Endothelial cell of umbilical vein (primary cell): ENCODE results near the gene PLEKHO1.

Experiments
- EZH2 ChIP-seq: IDR thresholded peaks from 2 replicates; pipeline ENCODE4 v1.6.1; 2012; ENCODE audit warnings: borderline replicate concordance, low read depth, mild to moderate bottlenecking, moderate library complexity, low read length, inconsistent platforms; ENCODE audit not compliant: severe bottlenecking
- TF ChIP-seq, protein P1 (sequence below), 2 donors: IDR thresholded peaks; 1 replicate in 1 of 2; 2 replicates in 1 of 2; pipeline ENCODE4 v1.5.1; 2011; ENCODE audit warnings: low read length in 2 of 2, mild to moderate bottlenecking in 2 of 2, moderate library complexity in 2 of 2, control low read depth in 1 of 2, inconsistent platforms in 1 of 2, low read depth in 1 of 2; ENCODE audit not compliant: insufficient read depth in 1 of 2; ENCODE audit errors: extremely low read depth in 1 of 2

- no peak for TF ChIP-seq EZH2
- TF ChIP-seq, protein P1, sequence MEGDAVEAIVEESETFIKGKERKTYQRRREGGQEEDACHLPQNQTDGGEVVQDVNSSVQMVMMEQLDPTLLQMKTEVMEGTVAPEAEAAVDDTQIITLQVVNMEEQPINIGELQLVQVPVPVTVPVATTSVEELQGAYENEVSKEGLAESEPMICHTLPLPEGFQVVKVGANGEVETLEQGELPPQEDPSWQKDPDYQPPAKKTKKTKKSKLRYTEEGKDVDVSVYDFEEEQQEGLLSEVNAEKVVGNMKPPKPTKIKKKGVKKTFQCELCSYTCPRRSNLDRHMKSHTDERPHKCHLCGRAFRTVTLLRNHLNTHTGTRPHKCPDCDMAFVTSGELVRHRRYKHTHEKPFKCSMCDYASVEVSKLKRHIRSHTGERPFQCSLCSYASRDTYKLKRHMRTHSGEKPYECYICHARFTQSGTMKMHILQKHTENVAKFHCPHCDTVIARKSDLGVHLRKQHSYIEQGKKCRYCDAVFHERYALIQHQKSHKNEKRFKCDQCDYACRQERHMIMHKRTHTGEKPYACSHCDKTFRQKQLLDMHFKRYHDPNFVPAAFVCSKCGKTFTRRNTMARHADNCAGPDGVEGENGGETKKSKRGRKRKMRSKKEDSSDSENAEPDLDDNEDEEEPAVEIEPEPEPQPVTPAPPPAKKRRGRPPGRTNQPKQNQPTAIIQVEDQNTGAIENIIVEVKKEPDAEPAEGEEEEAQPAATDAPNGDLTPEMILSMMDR (IDR thresholded peaks at IDR 0.05; ENCODE audit: extremely low read depth in 1 of 2, insufficient read depth in 1 of 2, low read depth in 1 of 2, low read length in 2 of 2): peak; percentile 83 to 85
These were observed 19.4 kb downstream of the PLEKHO1 start for GRCh38 chr1:150168960-150169601.
